Neuronal stem cell (in vitro differentiated cells): ENCODE data around the gene FUT7.
"Not testable (repeated sequence)": the region's sequence is repeated elsewhere in the genome, so short reads cannot be mapped to it uniquely, and the experiment has no call there.

Source experiments
- DNase-seq: peaks from one replicate; pipeline ENCODE4 v3.0.0-alpha.2; 2013; ENCODE audit warnings: low spot score
- H2AFZ ChIP-seq: one replicate; pipeline ENCODE4 v1.6.1; 2013; ENCODE audit warnings: mild to moderate bottlenecking, low read length, inconsistent platforms
- H2AK5ac ChIP-seq: 2 replicates; pipeline ENCODE4 v1.6.1; 2013; ENCODE audit warnings: low read depth, mild to moderate bottlenecking, inconsistent platforms, low read length, moderate library complexity, mixed read lengths
- H2BK120ac ChIP-seq: 2 replicates; pipeline ENCODE4 v1.6.1; 2013; ENCODE audit warnings: low read depth, mild to moderate bottlenecking, inconsistent platforms, low read length, moderate library complexity, mixed read lengths
- H2BK12ac ChIP-seq: one replicate; pipeline ENCODE4 v1.6.1; 2013; ENCODE audit warnings: low read length, inconsistent platforms
- H2BK15ac ChIP-seq: 2 replicates; pipeline ENCODE4 v1.6.1; 2013; ENCODE audit warnings: mild to moderate bottlenecking, low read length, inconsistent platforms, mixed read lengths
- H2BK5ac ChIP-seq: one replicate; pipeline ENCODE4 v1.6.1; 2013; ENCODE audit warnings: inconsistent platforms, mild to moderate bottlenecking, low read length, moderate library complexity
- H3K14ac ChIP-seq: one replicate; pipeline ENCODE4 v1.6.1; 2013; ENCODE audit warnings: low read length, inconsistent platforms
- H3K18ac ChIP-seq: 2 replicates; pipeline ENCODE4 v1.6.1; 2013; ENCODE audit warnings: low read length, inconsistent platforms
- H3K23ac ChIP-seq: 2 replicates; pipeline ENCODE4 v1.6.1; 2013; ENCODE audit warnings: low read depth, mild to moderate bottlenecking, mixed read lengths, low read length, inconsistent platforms; ENCODE audit not compliant: poor library complexity
- H3K27ac ChIP-seq: replicated peaks from 3 replicates; pipeline ENCODE4 v1.5.1; 2013; ENCODE audit warnings: low read length, inconsistent platforms
- H3K27me3 ChIP-seq, 3 experiments: 2 replicates each; pipeline ENCODE4 v1.6.1; 2013; ENCODE audit warnings: low read length in 3 of 3, mild to moderate bottlenecking in 2 of 3, inconsistent platforms in 1 of 3, low read depth in 1 of 3, mixed read lengths in 1 of 3, moderate library complexity in 1 of 3; ENCODE audit not compliant: control insufficient read depth in 3 of 3, insufficient read depth in 3 of 3
- H3K36me3 ChIP-seq, 2 donors: replicated peaks in 1 of 2; 2 replicates each; pipeline ENCODE4 v1.6.1; 2013; ENCODE audit warnings: low read length in 2 of 2; ENCODE audit not compliant: control insufficient read depth in 2 of 2, insufficient read depth in 2 of 2
- H3K4ac ChIP-seq: 2 replicates; pipeline ENCODE4 v1.6.1; 2013; ENCODE audit warnings: inconsistent platforms, mild to moderate bottlenecking, low read length, moderate library complexity
- H3K4me1 ChIP-seq, 2 donors: 1 replicate in 1 of 2; 2 replicates in 1 of 2; pipeline ENCODE4 v1.6.1; 2013; ENCODE audit warnings: low read length in 2 of 2, low read depth in 1 of 2; ENCODE audit not compliant: control insufficient read depth in 2 of 2, insufficient read depth in 1 of 2
- H3K4me2 ChIP-seq: one replicate; pipeline ENCODE4 v1.6.1; 2013; ENCODE audit warnings: mild to moderate bottlenecking, low read length, inconsistent platforms; ENCODE audit not compliant: insufficient read depth, poor library complexity, severe bottlenecking
- H3K4me3 ChIP-seq, 2 donors: 2 replicates each; pipeline ENCODE4 v1.5.1; 2013; ENCODE audit warnings: low read length in 2 of 2, mild to moderate bottlenecking in 2 of 2, inconsistent platforms in 1 of 2, moderate library complexity in 1 of 2
- H3K79me1 ChIP-seq: one replicate; pipeline ENCODE4 v1.6.1; 2013; ENCODE audit warnings: low read depth, mild to moderate bottlenecking, inconsistent platforms, low read length, moderate library complexity
- H3K9ac ChIP-seq: one replicate; pipeline ENCODE4 v1.6.1; 2013; ENCODE audit warnings: mild to moderate bottlenecking, low read depth, low read length, inconsistent platforms; ENCODE audit not compliant: poor library complexity
- H3K9me3 ChIP-seq, 2 donors: replicated peaks in 1 of 2; 2 replicates each; pipeline versions ENCODE3 to v1.6.1; 2013; ENCODE audit warnings: low read length in 2 of 2, mild to moderate bottlenecking in 2 of 2, inconsistent platforms in 1 of 2, low read depth in 1 of 2, mixed read lengths in 1 of 2, moderate library complexity in 1 of 2; ENCODE audit not compliant: control insufficient read depth in 2 of 2, insufficient read depth in 1 of 2
- H4K8ac ChIP-seq: one replicate; pipeline ENCODE4 v1.6.1; 2013; ENCODE audit warnings: low read depth, mild to moderate bottlenecking, inconsistent platforms, low read length, moderate library complexity
- H4K91ac ChIP-seq: one replicate; pipeline ENCODE4 v1.6.1; 2013; ENCODE audit warnings: low read length, low read depth, mild to moderate bottlenecking, inconsistent platforms; ENCODE audit not compliant: poor library complexity
- WGBS, 2 donors: extraction: QIAGEN DNeasy Blood & Tissue Kit; methylation state at CpG; one replicate each; pipeline ENCODE4 v1.1.7; 2013; ENCODE audit warnings: missing lambda C conversion rate in 2 of 2, mixed read lengths in 1 of 2; ENCODE audit not compliant: insufficient read length in 2 of 2, insufficient replicate concordance in 1 of 2; ENCODE audit errors: extremely low coverage in 2 of 2; 5-methylcytosine and 5-hydroxymethylcytosine counted together

Gene FUT7

DNA sequence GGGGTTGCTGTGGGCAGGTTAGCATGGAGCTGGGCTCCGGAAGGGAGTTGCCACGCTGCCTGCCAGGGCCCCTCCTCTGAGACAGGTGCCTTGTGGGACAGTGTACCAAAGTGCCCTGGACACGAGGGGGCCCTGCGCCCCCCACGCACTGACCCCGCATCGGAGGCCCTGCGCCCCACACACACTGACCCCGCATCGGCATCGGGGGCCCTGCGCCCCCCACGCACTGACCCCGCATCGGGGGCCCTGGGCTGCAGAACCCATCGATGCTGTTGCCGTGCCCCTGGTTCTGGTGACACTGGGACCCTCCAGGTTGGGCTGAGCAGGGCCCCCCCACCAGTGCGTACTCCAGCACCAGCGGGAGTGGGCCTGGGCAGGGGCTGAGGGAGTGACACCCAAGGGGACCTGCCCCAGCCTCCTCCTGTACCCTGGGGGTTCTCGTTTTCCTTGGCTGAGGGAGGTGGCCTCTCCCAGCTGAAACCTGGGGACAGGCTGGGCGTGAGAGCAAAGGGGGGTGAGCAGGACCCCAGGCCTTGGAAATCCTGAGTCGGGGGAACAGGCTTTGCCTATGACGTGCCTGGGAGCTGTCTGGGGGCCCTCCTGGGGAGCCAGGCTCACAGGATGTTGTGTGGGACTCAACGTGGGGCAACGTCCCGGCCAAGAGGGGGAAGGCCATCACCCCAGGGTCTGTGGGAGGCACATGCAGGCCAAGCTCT, 31.6 kb upstream of the FUT7 start:
- peaks cover 0 to 6% (median 0%) of the 10 kb centered on the region in 3 experiments for H3K27me3 ChIP-seq
- H3K14ac ChIP-seq: no peak overlapping the region
- DNase-seq: no peak
- H3K9me3 ChIP-seq: peaks cover 0 to 2% of the 10 kb centered on the region in 2 donors
- H3K4ac ChIP-seq: no peak overlapping the region
- H4K91ac ChIP-seq: no peak overlapping the region
- H3K9ac ChIP-seq: peak overlapping the region; percentile 24
- peak overlapping the region; percentile 64 for H2BK15ac ChIP-seq
- peak overlapping the region; percentile 2 for H3K18ac ChIP-seq
- peaks cover under 1 to 2% of the 10 kb centered on the region in 2 donors for H3K4me1 ChIP-seq
- WGBS, 2 donors: no CpG with 5 or more reads among the region's 26 CpGs
- no peak overlapping the region for H4K8ac ChIP-seq
- H3K23ac ChIP-seq: no peak overlapping the region
- H2BK5ac ChIP-seq: no peak overlapping the region
- H3K79me1 ChIP-seq: peaks cover 2% of the 10 kb centered on the region
- H3K27ac ChIP-seq: no peak overlapping the region
- peaks cover 3 to 30% of the 10 kb centered on the region in 2 donors for H3K36me3 ChIP-seq
- H2AK5ac ChIP-seq: peak overlapping the region; percentile 68
- H3K4me2 ChIP-seq: no peak overlapping the region
- no peak overlapping the region for H2AFZ ChIP-seq
- H2BK120ac ChIP-seq: peak overlapping the region; percentile 41
- H2BK12ac ChIP-seq: no peak overlapping the region
- no peak overlapping the region for H3K4me3 ChIP-seq

DNA sequence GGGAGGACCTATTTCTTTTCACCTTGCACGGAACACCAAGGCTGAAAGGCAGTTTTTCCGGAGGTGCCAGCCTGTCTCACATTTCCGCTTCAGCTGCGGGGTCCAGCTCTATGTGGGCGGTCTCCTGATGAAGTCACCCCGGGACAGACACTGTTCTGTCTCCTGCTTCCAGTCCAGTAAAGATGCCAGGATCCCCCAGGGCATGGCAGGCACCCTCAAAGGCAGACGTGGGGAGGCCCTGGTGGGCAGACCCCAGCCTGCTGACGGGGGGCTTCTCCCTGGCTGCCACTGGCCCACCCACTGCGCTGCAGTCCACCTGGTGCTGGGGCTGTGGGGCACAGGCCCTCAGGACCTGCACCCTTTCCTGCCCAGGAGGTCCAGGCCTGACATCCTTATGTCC, 30.9 kb upstream of the FUT7 start:
- H3K27me3 ChIP-seq, H2BK12ac ChIP-seq, H2AFZ ChIP-seq, H3K4me2 ChIP-seq, H3K27ac ChIP-seq, H3K9ac ChIP-seq, H4K91ac ChIP-seq, H3K4me1 ChIP-seq, H3K18ac ChIP-seq, H3K79me1 ChIP-seq, DNase-seq, H2BK5ac ChIP-seq, H3K4me3 ChIP-seq, H3K14ac ChIP-seq, H3K4ac ChIP-seq, H2BK120ac ChIP-seq, H4K8ac ChIP-seq, H3K9me3 ChIP-seq, H2BK15ac ChIP-seq, H2AK5ac ChIP-seq, H3K23ac ChIP-seq: not testable (repeated sequence)
- peaks cover 3 to 30% of the 10 kb centered on the region in 2 donors for H3K36me3 ChIP-seq
- WGBS, 2 donors: no CpG with 5 or more reads among the region's 9 CpGs

DNA sequence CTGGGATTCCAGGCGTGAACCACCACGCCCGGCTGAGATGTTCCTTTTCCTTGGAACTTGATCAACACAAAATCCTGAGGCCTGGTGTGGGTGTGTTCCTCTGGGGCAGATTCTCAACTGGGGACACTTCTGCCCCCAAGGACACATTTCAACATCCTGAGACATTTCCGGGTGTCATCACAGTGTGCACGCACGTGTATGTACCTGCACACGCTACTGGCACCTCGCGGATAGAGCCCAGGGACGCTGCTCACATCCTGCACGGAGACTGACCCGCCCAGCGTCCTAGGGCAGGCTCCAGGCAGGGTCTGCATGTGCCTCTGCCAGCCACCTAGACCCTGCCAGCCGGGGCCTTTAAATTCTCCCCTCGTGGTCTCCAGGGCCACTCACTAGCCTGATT, 30.5 kb upstream of the FUT7 start:
- no peaks in the 10 kb centered on the region for H3K9me3 ChIP-seq
- H2AFZ ChIP-seq: no peak overlapping the region
- peaks cover 0 to 11% (median 0%) of the 10 kb centered on the region in 3 experiments for H3K27me3 ChIP-seq
- H3K23ac ChIP-seq: peak overlapping the region; percentile 43
- H2BK5ac ChIP-seq: no peak overlapping the region
- no peak overlapping the region for H2AK5ac ChIP-seq
- H3K4me2 ChIP-seq: no peak overlapping the region
- no peak overlapping the region for H3K14ac ChIP-seq
- no peaks in the 10 kb centered on the region for H3K4me1 ChIP-seq
- no peak overlapping the region for H2BK12ac ChIP-seq
- WGBS, 2 donors: no CpG with 5 or more reads among the region's 15 CpGs
- no peak overlapping the region for H3K18ac ChIP-seq
- no peak overlapping the region for H4K8ac ChIP-seq
- no peak overlapping the region for H3K9ac ChIP-seq
- H4K91ac ChIP-seq: no peak overlapping the region
- H3K36me3 ChIP-seq: peaks cover 3 to 30% of the 10 kb centered on the region in 2 donors
- peaks cover 2% of the 10 kb centered on the region for H3K79me1 ChIP-seq
- H3K27ac ChIP-seq: no peak overlapping the region
- no peak overlapping the region for H3K4me3 ChIP-seq
- DNase-seq: no peak
- H3K4ac ChIP-seq: no peak overlapping the region
- no peak overlapping the region for H2BK120ac ChIP-seq
- no peak overlapping the region for H2BK15ac ChIP-seq

DNA sequence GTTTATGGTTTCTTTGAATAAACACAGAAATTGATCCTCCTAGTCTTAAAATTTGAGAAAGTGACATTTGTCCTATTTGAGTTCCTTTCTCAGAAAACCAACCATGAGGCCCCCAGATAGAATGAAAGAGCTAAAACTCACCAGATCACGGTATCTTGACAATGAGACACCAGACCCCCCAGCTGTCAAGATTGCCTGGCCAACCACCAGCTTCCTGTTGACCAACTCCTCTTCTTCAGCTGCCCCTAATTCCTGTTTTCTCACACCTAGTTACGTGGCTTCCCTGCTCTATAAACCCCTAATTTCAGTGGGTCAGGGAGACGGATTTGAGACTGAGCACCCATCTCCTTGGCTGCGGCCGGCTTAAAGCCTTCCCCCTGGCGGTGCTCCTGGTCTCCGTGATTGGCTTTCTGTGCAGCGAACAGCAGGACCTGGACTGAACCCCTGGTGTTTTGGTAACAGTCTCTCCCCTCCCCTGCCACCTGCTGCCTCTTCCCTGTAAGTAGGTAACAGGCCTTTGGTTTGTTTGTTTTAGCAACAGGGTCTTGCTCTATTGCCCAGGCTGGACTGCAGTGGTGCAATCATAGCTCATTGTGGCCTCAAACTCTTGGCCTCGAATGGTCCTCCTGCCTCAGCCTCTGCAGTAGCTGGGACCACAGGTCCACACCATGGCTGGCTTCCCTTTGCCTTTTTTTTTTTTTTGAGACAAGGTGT, 26.8 kb upstream of the FUT7 start:
- no CpG with 5 or more reads among the region's 9 CpGs for WGBS, 2 donors
- H2AFZ ChIP-seq: no peak overlapping the region
- H3K4me1 ChIP-seq: peaks cover 8 to 13% of the 10 kb centered on the region in 2 donors
- no peak overlapping the region for H2AK5ac ChIP-seq
- H3K9me3 ChIP-seq: peaks cover 0 to 1% of the 10 kb centered on the region in 2 donors
- no peak overlapping the region for H3K14ac ChIP-seq
- no peak overlapping the region for H2BK5ac ChIP-seq
- H3K79me1 ChIP-seq: peaks cover 2% of the 10 kb centered on the region
- no peak overlapping the region for H3K27ac ChIP-seq
- no peak overlapping the region for H3K4ac ChIP-seq
- no peak overlapping the region for H2BK15ac ChIP-seq
- H4K91ac ChIP-seq: no peak overlapping the region
- no peak overlapping the region for H4K8ac ChIP-seq
- H3K4me3 ChIP-seq: no peak overlapping the region
- H3K18ac ChIP-seq: no peak overlapping the region
- no peak overlapping the region for H3K23ac ChIP-seq
- H3K27me3 ChIP-seq: peaks cover 7 to 45% (median 23%) of the 10 kb centered on the region in 3 experiments
- no peak overlapping the region for H2BK120ac ChIP-seq
- DNase-seq: no peak
- H3K36me3 ChIP-seq: no peaks in the 10 kb centered on the region
- H3K4me2 ChIP-seq: no peak overlapping the region
- H2BK12ac ChIP-seq: no peak overlapping the region
- H3K9ac ChIP-seq: no peak overlapping the region
